Astrocyte of the spinal cord (primary cell): ENCODE results near the gene HOXB2.

Source experiments
- DNase-seq: peaks from one replicate; pipeline ENCODE4 v3.0.0; 2011; ENCODE audit warnings: low read depth, low spot score
- H3K4me3 ChIP-seq: 2 replicates; pipeline ENCODE4 v1.5.1; 2011; ENCODE audit warnings: low read depth, mild to moderate bottlenecking, low read length, moderate library complexity
- in situ Hi-C: cut with HindIII; loops from 2 replicates; pipeline ENCODE4 v1.10.0; 2017; ENCODE audit warnings: low sequenced_read_pairs
- TF ChIP-seq, protein P1 (sequence below): IDR thresholded peaks from 2 replicates; pipeline ENCODE4 v1.5.1; 2012; ENCODE audit warnings: low read depth, mild to moderate bottlenecking, low read length, inconsistent platforms

The HOXB2 gene

DNA sequence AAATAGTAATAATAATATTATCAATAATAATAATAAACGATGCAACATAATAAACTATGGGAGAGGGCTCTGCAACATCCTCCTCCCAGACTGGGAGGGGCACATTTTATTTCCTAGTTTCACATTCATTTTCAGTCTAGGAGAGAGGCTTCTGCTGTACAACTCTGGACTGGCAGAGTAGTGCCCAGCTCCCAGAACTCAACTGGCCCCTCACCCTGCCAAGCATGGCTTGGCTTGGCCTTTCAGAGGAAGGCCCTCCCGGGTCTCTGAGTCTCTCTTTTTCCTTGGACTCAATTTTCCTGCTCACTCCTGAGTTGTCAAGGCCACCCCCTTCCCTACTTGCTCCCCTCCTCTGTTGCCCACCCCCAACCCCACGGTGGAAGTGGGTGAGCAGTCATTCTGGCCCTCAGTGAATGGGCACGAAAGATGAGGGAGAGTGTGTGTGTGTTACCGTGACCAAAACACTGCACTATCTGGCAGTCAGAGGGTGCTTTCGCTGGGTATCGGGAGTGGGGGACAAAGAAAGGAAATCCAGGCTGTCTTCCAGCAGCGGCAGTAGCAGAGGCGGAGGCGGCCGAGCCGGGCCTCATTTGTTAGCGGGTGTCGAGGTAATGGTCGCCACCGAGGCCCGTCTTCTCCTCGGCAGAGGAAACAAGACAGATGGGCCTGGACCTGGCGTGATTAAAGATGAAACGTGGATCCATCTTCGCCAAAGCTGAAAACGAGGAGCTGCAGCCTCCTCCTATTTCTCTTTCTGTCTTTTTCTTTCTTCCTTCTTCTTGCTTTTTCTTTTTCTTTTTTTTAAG lies 31.0 kb upstream of the HOXB2 start:
- in situ Hi-C loops: no loop called here

DNA sequence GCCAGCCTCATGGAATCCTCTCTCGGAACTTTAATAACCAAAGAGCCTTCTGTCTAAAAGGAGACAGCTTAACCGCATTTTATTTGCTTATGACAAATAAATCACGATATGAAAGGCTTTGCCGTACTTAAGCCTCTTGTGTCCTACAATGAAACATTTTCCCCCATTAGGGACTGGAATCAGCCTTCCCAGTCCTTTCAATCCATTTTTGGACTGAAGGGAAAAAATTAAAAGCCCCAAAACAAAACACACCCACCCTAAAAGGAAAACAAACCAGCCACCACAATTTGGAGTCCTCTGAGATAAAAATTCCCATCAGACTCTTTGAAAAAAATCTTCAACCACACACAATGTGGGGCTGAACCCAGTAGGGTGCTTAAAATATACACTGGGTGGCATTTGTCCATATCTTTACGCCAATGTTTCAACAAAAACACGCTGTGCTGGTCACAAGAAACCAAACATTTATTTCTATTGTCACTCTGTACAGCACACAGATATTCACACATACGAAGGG lies 30.2 kb upstream of the HOXB2 start:
- peak overlapping the region; percentile 77 for H3K4me3 ChIP-seq
- peak; percentile 89 for DNase-seq
- in situ Hi-C loops: no loop called here
- TF ChIP-seq, protein P1, sequence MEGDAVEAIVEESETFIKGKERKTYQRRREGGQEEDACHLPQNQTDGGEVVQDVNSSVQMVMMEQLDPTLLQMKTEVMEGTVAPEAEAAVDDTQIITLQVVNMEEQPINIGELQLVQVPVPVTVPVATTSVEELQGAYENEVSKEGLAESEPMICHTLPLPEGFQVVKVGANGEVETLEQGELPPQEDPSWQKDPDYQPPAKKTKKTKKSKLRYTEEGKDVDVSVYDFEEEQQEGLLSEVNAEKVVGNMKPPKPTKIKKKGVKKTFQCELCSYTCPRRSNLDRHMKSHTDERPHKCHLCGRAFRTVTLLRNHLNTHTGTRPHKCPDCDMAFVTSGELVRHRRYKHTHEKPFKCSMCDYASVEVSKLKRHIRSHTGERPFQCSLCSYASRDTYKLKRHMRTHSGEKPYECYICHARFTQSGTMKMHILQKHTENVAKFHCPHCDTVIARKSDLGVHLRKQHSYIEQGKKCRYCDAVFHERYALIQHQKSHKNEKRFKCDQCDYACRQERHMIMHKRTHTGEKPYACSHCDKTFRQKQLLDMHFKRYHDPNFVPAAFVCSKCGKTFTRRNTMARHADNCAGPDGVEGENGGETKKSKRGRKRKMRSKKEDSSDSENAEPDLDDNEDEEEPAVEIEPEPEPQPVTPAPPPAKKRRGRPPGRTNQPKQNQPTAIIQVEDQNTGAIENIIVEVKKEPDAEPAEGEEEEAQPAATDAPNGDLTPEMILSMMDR: no peak

More for the DNA sequence above, 31.0 kb upstream of the HOXB2 start:
- peak; percentile 67 for DNase-seq
- H3K4me3 ChIP-seq: peak overlapping the region; percentile 77
- TF ChIP-seq, protein P1: no peak

GRCh38 chr17:48574505-48575065 lies 29.7 kb upstream of the HOXB2 start:
- no peak for DNase-seq
- in situ Hi-C loops: no loop called here
- H3K4me3 ChIP-seq: peak overlapping the region; percentile 77

GRCh38 chr17:48571826-48572417 lies 27.0 kb upstream of the HOXB2 start:
- TF ChIP-seq, protein P1: no peak
- peak overlapping the region; percentile 77 for H3K4me3 ChIP-seq
- DNase-seq: no peak
- in situ Hi-C loops: no loop called here

More at GRCh38 chr17:48574505-48575065, 29.7 kb upstream of the HOXB2 start:
- TF ChIP-seq, protein P1: no peak

GRCh38 chr17:48571024-48571818 lies 26.3 kb upstream of the HOXB2 start:
- in situ Hi-C loops: no loop called here
- peak overlapping the region; percentile 77 for H3K4me3 ChIP-seq
- DNase-seq: no peak
- TF ChIP-seq, protein P1: no peak

DNA sequence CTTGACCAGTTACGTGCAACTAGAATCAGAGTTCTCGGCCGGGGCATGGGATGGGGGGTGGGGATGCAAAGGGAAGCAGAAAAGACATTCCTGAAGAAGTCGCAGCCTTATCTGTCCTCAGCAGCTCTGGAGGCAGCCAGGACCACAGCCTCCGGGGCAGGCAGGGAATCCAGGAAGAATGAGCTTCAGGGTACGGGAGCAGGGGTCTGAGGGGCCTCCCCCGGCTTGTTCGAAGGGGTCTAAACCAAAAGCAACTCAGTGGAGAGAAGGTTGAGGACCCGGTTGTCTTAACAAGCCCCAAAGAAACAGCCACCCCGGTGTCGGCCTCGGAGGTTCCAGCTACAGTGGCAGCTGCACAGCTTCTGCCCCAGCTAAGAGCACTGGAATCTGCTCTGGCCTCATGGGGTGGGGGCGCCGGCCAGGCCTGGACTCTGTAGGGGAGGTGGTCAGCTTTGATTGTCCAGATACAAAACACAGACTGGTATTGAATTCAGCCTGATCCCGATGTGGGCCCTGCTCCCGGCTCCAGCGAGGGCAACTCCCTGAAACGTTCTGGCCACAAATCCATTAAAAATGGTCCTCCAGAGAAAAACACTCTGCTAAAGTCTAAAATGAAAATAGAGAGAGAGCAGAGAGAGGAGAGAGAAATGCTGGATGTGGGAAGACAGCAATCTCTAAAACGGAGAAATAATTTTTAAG lies 25.6 kb upstream of the HOXB2 start:
- H3K4me3 ChIP-seq: peak overlapping the region; percentile 77
- TF ChIP-seq, protein P1: no peak
- DNase-seq: no peak
- in situ Hi-C loops: no loop called here
